B cell (primary cell): ENCODE measurements around the gene CFAP61. TPM values are rescaled to one million over a fixed set of nuclear protein-coding genes. Genes with fewer than 3 reads are reported as not detected.

ENCODE experiments used
- ATAC-seq: fragments of 200-7000 bp; cut with Tn5 transposase; one replicate; pipeline ENCODE4 v1.10.0; 2021; ENCODE audit warnings: low read depth, mild to moderate bottlenecking, moderate number of reproducible peaks, moderate library complexity
- CTCF ChIA-PET: fragments of 350-600 bp; sonication (Branson Sonifier 250); formaldehyde crosslinking; loops from one replicate; lab custom pipeline; 2021; ENCODE audit warnings: antibody characterized with exemption, inconsistent platforms; lab: Charles Lee
- POLR2A ChIA-PET: fragments of 350-600 bp; sonication (Branson Sonifier 250); formaldehyde crosslinking; loops from one replicate; lab custom pipeline; 2021; ENCODE audit warnings: antibody characterized with exemption; lab: Charles Lee
- DNase-seq: peaks from one replicate; pipeline ENCODE4 v3.0.0; 2013
- H2AFZ ChIP-seq: 2 replicates; pipeline ENCODE4 v1.6.1; 2012; ENCODE audit warnings: mild to moderate bottlenecking, low read depth, low read length; ENCODE audit not compliant: insufficient read depth, poor library complexity, severe bottlenecking
- H3K27ac ChIP-seq, 2 donors: 1 replicate in 1 of 2; 2 replicates in 1 of 2; pipeline ENCODE4 v1.5.1; 2012 to 2013; ENCODE audit warnings: low read length in 2 of 2, mild to moderate bottlenecking in 2 of 2, moderate library complexity in 1 of 2
- H3K27me3 ChIP-seq, 4 experiments: fragments of 200-600 bp in 1 of 4; sonication (generic) in 1 of 4; replicated peaks in 1 of 4; 1 replicate in 2 of 4; 2 replicates in 2 of 4; pipeline versions ENCODE4 v1.6.1 to v1.7.0; 2013 to 2016; ENCODE audit warnings: low read length in 3 of 4, mild to moderate bottlenecking in 2 of 4, mixed read lengths in 1 of 4, moderate library complexity in 1 of 4; ENCODE audit not compliant: insufficient read depth in 4 of 4, control insufficient read depth in 3 of 4; ENCODE audit errors: control extremely low read depth in 1 of 4
- H3K36me3 ChIP-seq, 2 experiments: replicated peaks in 1 of 2; 1 replicate in 1 of 2; 2 replicates in 1 of 2; pipeline versions ENCODE4 v1.6.1 to v1.7.1; 2013; ENCODE audit warnings: low read length in 1 of 2; ENCODE audit not compliant: insufficient read depth in 2 of 2, control insufficient read depth in 1 of 2; ENCODE audit errors: control extremely low read depth in 1 of 2, extremely low read depth in 1 of 2
- H3K4me1 ChIP-seq, 2 donors: fragments of 200-600 bp in 1 of 2; sonication (generic) in 1 of 2; 1 replicate in 1 of 2; 2 replicates in 1 of 2; pipeline versions ENCODE4 v1.5.1 to v1.6.1; 2013 to 2017; ENCODE audit warnings: low read length in 2 of 2; ENCODE audit not compliant: control insufficient read depth in 2 of 2, insufficient read depth in 2 of 2
- H3K4me2 ChIP-seq: replicated peaks from 2 replicates; pipeline ENCODE3; 2012; ENCODE audit warnings: mild to moderate bottlenecking, low read depth, low read length; ENCODE audit not compliant: poor library complexity, severe bottlenecking
- H3K4me3 ChIP-seq, 5 experiments: fragments of 200-600 bp in 1 of 5; sonication (generic) in 1 of 5; 1 replicate in 3 of 5; 2 replicates in 2 of 5; pipeline versions ENCODE4 v1.5.1 to v1.7.0; 2011 to 2016; ENCODE audit warnings: low read length in 4 of 5, mild to moderate bottlenecking in 4 of 5, low read depth in 2 of 5, control low read depth in 1 of 5, moderate library complexity in 1 of 5; ENCODE audit not compliant: insufficient read depth in 1 of 5; ENCODE audit errors: control extremely low read depth in 1 of 5, extremely low read depth in 1 of 5
- H3K79me2 ChIP-seq: fragments of 200-600 bp; sonication (generic); one replicate; pipeline ENCODE4 v1.6.0; 2016; ENCODE audit warnings: low read length; ENCODE audit not compliant: control insufficient read depth, insufficient read depth
- H3K9ac ChIP-seq: fragments of 200-600 bp; sonication (generic); 2 replicates; pipeline ENCODE4 v1.6.1; 2017; ENCODE audit warnings: mild to moderate bottlenecking, low read length, moderate library complexity
- H3K9me3 ChIP-seq, 3 donors: one replicate each; pipeline versions ENCODE4 v1.6.1 to v1.7.1; 2013; ENCODE audit warnings: low read length in 2 of 3; ENCODE audit not compliant: control insufficient read depth in 2 of 3, insufficient read depth in 1 of 3; ENCODE audit errors: control extremely low read depth in 1 of 3
- H4K20me1 ChIP-seq: 2 replicates; pipeline ENCODE4 v1.6.0; 2012; ENCODE audit warnings: mild to moderate bottlenecking, low read length; ENCODE audit not compliant: insufficient read depth, control insufficient read depth, poor library complexity, severe bottlenecking
- H3K27ac Mint-ChIP-seq: one replicate; pipeline ENCODE4 v1.8.0; 2021; ENCODE audit warnings: mixed read lengths
- H3K27me3 Mint-ChIP-seq: one replicate; pipeline ENCODE4 v1.8.0; 2021; ENCODE audit warnings: mixed read lengths
- H3K4me1 Mint-ChIP-seq: one replicate; pipeline ENCODE4 v1.8.0; 2021; ENCODE audit warnings: mixed read lengths
- H3K4me3 Mint-ChIP-seq: one replicate; pipeline ENCODE4 v1.8.0; 2021; ENCODE audit warnings: mixed read lengths
- H3K9me3 Mint-ChIP-seq: one replicate; pipeline ENCODE4 v1.8.0; 2022; ENCODE audit warnings: mixed read lengths; ENCODE audit not compliant: insufficient read depth
- CTCF ChIP-seq: fragments of 200-600 bp; IDR thresholded peaks from one replicate; pipeline ENCODE4 v1.8.0; 2022; ENCODE audit warnings: antibody characterized with exemption, mild to moderate bottlenecking
- EZH2 ChIP-seq: IDR thresholded peaks from 2 replicates; pipeline ENCODE4 v1.6.1; 2012; ENCODE audit warnings: borderline replicate concordance, low read depth, mild to moderate bottlenecking, moderate library complexity, low read length; ENCODE audit not compliant: insufficient read depth, poor library complexity, severe bottlenecking
- WGBS: methylation state at CpG from one replicate; pipeline ENCODE4 v1.1.5; 2013; ENCODE audit warnings: missing lambda C conversion rate; ENCODE audit not compliant: insufficient coverage; 5-methylcytosine and 5-hydroxymethylcytosine counted together
- intact Hi-C: fragments of 100-400 bp; cut with micrococcal nuclease; formaldehyde crosslinking; loops from one replicate; pipeline ENCODE4 v1.10.0; 2022
- polyA plus RNA-seq: library from polyadenylated mRNA; depleted of rRNA; stranded (reverse); fragments of >200 nt; gene quantifications from 2 replicates; pipeline ENCODE4 v1.2.3, GENCODE V29; 2012
- total RNA-seq, 2 donors: library from RNA; stranded (reverse); fragments of 120-200 nt in 1 of 2; gene quantifications; 1 replicate in 1 of 2; 2 replicates in 1 of 2; pipeline versions ENCODE4 v1.2.3 to v1.2.4, GENCODE V29; 2013 to 2022

Gene CFAP61
- total and polyA plus RNA-seq, 2 donors (not counting 1 experiment from before 2014, with no cell fraction given): not detected

GRCh38 chr20:20198011-20198410 is 145.7 kb downstream of the CFAP61 start:
- H3K4me1 Mint-ChIP-seq: peaks cover 3% of the 10 kb centered on the region
- Histone ChIP-seq H3K4me1 (peaks cover 0 to 4% of the 10 kb centered on the region in 2 donors), H3K36me3 (no peaks in the 10 kb centered on the region), H4K20me1 (no peaks in the 10 kb centered on the region), H3K27ac (no peak overlapping the region), H3K9me3 (no peaks in the 10 kb centered on the region), H3K4me2 (no peak overlapping the region), H3K79me2 (no peaks in the 10 kb centered on the region), H3K27me3 (peaks cover 0 to 2% (median 1%) of the 10 kb centered on the region in 4 experiments), H3K9ac (no peak overlapping the region), H2AFZ (no peak overlapping the region), H3K4me3 (no peak overlapping the region)
- WGBS: no CpG with 5 or more reads among the region's 1 CpG
- H3K4me3 Mint-ChIP-seq: no peak overlapping the region
- CTCF ChIA-PET: no interaction called here
- H3K27me3 Mint-ChIP-seq: peaks cover 8% of the 10 kb centered on the region
- TF ChIP-seq EZH2 (no peak), CTCF (no peak)
- no peak overlapping the region for H3K27ac Mint-ChIP-seq
- no peak for DNase-seq
- POLR2A ChIA-PET: no interaction called here
- H3K9me3 Mint-ChIP-seq: no peaks in the 10 kb centered on the region
- no peak for ATAC-seq
- intact Hi-C loops: no loop called here

DNA sequence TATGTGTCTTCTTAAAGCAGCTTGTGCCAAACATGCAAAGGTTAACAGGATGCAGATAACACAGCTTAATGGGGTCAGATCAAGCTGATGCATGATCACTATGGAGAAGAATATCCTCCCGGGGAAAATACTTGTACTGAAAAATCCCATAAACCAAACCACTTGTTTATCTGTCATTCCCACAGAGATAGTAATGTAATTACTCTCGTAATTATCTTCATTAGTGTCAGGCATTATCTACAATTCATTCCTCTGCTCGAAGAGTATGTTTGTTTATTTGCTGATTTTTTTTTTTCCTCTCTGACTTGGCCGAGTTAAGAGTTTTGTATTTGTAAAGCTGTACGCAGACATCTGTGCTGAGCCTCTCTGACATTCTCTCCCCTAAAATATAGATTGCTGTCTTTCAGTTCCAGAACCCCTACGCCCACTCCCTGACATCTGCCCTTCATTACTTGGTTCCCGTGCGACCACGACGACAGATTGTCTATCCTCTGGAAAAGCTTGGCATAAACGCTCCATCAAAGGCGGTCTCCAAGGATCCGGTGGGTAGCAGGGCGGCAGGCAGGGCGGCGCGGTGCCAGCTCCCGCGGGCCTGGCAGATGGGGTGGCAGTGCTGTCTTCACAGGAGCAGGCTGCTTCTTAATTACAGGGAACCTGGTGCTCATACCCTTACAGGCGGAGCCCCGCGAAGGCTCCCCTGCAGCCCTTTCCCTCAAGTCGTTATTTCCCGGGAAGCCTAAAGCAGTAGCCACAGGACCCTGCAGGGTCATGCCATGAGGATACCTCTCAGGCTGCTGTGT is 147.2 kb downstream of the CFAP61 start:
- ChIA-PET CTCF (no interaction called here), POLR2A (no interaction called here)
- Histone ChIP-seq H3K27me3 (peaks cover 0 to 2% (median under 1%) of the 10 kb centered on the region in 4 experiments), H4K20me1 (no peaks in the 10 kb centered on the region), H3K4me3 (no peak overlapping the region), H3K4me2 (no peak overlapping the region), H3K9ac (no peak overlapping the region), H3K9me3 (no peaks in the 10 kb centered on the region), H3K79me2 (no peaks in the 10 kb centered on the region), H3K4me1 (peaks cover 0 to 4% of the 10 kb centered on the region in 2 donors), H3K36me3 (no peaks in the 10 kb centered on the region), H3K27ac (no peak overlapping the region), H2AFZ (no peak overlapping the region)
- peaks cover 9% of the 10 kb centered on the region for H3K27me3 Mint-ChIP-seq
- intact Hi-C loops: no loop called here
- peaks cover 3% of the 10 kb centered on the region for H3K4me1 Mint-ChIP-seq
- no peak for ATAC-seq
- H3K27ac Mint-ChIP-seq: no peak overlapping the region
- H3K9me3 Mint-ChIP-seq: no peaks in the 10 kb centered on the region
- WGBS: 88% methylated on average over 19 of the region's 24 CpGs
- DNase-seq: no peak
- TF ChIP-seq CTCF (no peak), EZH2 (no peak)
- no peak overlapping the region for H3K4me3 Mint-ChIP-seq
